Measurements from ENCODE around the gene LRP1-AS.

The LRP1-AS gene

DNA sequence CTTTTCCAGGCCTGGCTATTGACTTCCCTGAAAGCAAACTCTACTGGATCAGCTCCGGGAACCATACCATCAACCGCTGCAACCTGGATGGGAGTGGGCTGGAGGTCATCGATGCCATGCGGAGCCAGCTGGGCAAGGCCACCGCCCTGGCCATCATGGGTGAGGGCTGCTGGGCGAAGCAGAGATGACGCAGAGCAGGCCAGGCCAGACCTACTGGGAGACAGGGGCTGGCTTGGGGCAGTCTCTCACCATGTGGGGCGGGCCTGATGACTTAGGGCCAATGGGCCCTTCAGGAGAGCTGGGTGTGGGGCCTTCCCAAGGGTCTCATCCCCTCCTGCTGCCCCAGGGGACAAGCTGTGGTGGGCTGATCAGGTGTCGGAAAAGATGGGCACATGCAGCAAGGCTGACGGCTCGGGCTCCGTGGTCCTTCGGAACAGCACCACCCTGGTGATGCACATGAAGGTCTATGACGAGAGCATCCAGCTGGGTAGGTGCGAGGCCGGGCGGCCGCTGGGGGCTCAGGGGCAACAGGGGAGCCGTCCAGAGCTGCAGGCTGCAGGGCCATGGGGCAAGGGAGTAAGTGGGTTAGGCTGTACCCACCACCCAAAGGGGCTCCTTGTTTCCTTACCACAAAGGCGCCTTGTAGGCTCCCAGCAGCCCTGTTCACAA lies 33.0 kb upstream of the LRP1-AS start:
- in situ Hi-C loops (cut with HindIII; ENCODE audit: low sequenced_read_pairs): no loop called here

DNA sequence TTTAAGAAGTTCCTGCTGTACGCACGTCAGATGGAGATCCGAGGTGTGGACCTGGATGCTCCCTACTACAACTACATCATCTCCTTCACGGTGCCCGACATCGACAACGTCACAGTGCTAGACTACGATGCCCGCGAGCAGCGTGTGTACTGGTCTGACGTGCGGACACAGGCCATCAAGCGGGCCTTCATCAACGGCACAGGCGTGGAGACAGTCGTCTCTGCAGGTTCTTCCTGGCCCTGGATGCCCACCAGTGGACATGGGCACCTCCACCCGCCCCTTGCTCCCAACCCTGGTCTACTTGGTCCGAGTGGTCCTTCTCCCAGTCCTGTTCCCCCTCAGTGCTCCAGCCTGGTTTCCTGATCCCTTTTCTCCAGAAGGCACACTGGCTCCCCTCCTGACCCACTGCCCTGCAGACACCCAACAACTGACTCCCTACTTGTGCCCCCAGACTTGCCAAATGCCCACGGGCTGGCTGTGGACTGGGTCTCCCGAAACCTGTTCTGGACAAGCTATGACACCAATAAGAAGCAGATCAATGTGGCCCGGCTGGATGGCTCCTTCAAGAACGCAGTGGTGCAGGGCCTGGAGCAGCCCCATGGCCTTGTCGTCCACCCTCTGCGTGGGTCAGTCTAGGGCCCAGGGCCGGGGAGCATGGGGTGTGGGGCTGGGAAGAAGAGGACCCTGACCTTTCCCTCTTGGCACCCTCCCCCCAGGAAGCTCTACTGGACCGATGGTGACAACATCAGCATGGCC lies 32.1 kb upstream of the LRP1-AS start:
- in situ Hi-C loops (cut with HindIII; ENCODE audit: low sequenced_read_pairs): no loop called here

- in situ Hi-C loops (cut with HindIII; ENCODE audit: low sequenced_read_pairs): no loop called here
These were observed 30.8 kb upstream of the LRP1-AS start for GRCh38 chr12:57178213-57178612.

DNA sequence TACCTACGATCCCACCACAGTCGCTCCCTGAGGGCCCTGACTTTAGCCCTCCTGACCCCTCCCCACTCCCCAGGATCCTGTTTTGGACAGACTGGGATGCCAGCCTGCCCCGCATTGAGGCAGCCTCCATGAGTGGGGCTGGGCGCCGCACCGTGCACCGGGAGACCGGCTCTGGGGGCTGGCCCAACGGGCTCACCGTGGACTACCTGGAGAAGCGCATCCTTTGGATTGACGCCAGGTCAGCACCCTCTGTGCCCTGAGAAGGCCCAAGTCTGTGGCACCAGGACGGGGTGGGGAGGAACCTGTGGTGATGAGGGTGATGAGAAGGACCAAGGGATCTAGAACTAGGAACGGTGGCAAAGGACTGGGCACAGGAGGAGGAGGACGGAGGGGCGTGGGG lies 29.9 kb upstream of the LRP1-AS start:
- in situ Hi-C loops (cut with HindIII; ENCODE audit: low sequenced_read_pairs): no loop called here

GRCh38 chr12:57176846-57177245 lies 29.4 kb upstream of the LRP1-AS start:
- in situ Hi-C loops (cut with HindIII; ENCODE audit: low sequenced_read_pairs): no loop called here

DNA sequence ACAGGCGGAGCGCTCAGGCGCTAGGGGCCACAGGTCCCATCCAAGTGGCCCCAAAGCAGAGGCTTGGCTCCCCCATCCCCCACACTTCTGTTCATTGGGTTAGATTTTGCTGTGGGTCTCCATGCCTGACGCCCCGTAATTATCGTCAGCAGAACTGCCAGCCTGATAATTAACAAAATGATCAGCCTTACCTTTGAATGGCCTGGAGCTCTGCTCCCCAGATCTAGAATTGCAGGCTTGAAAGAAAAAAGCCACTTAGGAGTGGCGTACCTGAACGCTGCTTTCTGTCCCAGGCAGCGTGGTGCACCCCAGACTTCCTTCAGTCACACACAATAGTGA lies 28.7 kb upstream of the LRP1-AS start:
- in situ Hi-C loops (cut with HindIII; ENCODE audit: low sequenced_read_pairs): no loop called here

DNA sequence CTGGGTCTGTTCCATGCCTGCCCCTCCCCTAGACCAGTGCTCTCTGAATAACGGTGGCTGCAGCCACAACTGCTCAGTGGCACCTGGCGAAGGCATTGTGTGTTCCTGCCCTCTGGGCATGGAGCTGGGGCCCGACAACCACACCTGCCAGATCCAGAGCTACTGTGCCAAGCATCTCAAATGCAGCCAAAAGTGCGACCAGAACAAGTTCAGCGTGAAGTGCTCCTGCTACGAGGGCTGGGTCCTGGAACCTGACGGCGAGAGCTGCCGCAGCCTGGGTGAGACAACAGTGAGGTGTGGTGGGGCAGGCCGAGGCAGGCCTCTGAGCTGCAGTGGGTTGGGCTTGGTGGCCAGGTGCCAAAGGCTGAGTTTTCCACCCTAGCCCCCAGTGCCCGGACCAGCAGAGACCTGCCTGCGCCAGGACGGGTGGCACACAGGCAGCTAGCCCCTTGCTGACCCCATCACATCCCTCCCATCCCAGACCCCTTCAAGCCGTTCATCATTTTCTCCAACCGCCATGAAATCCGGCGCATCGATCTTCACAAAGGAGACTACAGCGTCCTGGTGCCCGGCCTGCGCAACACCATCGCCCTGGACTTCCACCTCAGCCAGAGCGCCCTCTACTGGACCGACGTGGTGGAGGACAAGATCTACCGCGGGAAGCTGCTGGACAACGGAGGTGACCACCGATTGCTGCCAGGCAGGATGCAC lies 28.2 kb upstream of the LRP1-AS start:
- in situ Hi-C loops (cut with HindIII; ENCODE audit: low sequenced_read_pairs): no loop called here

DNA sequence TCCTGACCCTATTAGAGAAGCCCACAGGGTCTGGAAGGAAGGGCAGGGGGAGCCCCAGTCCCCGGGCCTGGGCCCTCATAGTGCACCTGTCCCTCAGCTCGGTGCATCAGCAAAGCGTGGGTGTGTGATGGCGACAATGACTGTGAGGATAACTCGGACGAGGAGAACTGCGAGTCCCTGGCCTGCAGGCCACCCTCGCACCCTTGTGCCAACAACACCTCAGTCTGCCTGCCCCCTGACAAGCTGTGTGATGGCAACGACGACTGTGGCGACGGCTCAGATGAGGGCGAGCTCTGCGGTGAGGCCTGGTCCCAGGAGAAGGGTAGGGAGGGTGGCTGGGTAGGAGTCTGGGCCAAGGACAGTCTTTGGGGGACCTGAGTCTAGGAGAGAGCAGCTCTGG lies 26.3 kb upstream of the LRP1-AS start:
- in situ Hi-C loops (cut with HindIII; ENCODE audit: low sequenced_read_pairs): loop anchor here (5.0 kb wide), 1 partner anchor 51 kb away; no protein-coding TSS in a partner anchor

- in situ Hi-C loops (cut with HindIII; ENCODE audit: low sequenced_read_pairs): loop anchor here (5.0 kb wide), 1 partner anchor 51 kb away; no protein-coding TSS in a partner anchor
These were observed 25.7 kb upstream of the LRP1-AS start for GRCh38 chr12:57173089-57173488.

DNA sequence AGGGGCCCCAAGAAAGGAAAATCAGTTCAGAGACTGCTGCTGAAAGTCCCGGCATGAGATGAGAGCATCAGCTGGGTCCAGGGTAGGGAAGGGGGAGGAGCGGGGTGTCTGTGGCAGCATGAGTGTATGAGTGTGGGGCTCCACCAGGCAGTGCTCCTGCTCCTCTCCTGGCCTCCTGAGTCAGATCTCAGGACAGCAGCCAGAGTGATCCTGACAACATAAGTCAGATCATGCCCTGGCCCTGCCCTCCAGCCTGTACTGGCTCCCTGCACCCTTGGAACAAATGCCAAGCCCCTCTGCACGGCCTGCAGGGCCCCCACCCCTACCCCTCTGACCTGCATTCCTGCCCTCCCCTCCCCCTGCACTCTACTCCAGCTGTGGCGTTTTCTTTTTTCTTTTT lies 24.2 kb upstream of the LRP1-AS start:
- in situ Hi-C loops (cut with HindIII; ENCODE audit: low sequenced_read_pairs): loop anchor here (5.0 kb wide), 1 partner anchor 49 kb away; no protein-coding TSS in a partner anchor

DNA sequence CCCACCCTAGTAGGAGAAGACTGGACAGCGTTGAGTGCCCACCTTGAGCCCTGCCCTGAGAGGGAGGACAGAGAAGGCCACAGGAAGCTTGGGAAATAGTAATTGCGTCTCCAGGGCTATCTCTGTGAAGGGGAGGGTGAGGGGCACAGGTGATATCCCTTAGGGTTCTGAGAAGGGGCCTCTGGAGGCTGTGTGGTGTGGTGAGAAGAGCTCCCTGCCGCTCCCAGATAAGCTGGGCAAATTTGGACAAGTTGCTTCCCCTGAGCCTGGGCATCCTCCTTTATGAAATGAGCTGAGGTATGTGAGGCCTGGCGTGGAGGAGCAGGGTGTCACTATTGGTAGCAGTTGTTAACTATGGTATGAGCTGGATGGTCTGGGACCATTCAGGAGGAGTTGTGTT lies 23.5 kb upstream of the LRP1-AS start:
- in situ Hi-C loops (cut with HindIII; ENCODE audit: low sequenced_read_pairs): loop anchor here (5.0 kb wide), 1 partner anchor 49 kb away; no protein-coding TSS in a partner anchor

- in situ Hi-C loops (cut with HindIII; ENCODE audit: low sequenced_read_pairs): loop anchor here (5.0 kb wide), 1 partner anchor 48 kb away; no protein-coding TSS in a partner anchor
These were observed 23.0 kb upstream of the LRP1-AS start for GRCh38 chr12:57170408-57170807.

DNA sequence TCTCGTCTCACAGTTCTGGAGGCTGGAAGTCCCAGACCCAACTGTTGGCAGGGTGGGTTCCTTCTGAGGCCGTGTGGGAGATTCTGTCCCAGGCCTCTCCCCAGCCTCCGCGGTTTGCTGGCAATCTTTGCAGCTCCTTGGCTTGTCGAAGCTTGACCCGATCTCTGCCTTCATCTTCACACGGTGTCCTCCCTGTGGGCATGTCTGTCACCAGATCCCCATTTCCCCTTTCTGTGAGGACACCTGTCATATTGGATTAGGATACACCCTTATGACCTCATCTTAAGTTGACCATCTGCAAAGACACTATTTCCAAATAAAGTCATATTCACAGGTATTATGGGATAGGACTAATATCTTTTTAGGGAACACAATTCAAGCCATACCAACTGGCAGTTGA lies 22.6 kb upstream of the LRP1-AS start:
- in situ Hi-C loops (cut with HindIII; ENCODE audit: low sequenced_read_pairs): loop anchor here (5.0 kb wide), 1 partner anchor 48 kb away; no protein-coding TSS in a partner anchor

DNA sequence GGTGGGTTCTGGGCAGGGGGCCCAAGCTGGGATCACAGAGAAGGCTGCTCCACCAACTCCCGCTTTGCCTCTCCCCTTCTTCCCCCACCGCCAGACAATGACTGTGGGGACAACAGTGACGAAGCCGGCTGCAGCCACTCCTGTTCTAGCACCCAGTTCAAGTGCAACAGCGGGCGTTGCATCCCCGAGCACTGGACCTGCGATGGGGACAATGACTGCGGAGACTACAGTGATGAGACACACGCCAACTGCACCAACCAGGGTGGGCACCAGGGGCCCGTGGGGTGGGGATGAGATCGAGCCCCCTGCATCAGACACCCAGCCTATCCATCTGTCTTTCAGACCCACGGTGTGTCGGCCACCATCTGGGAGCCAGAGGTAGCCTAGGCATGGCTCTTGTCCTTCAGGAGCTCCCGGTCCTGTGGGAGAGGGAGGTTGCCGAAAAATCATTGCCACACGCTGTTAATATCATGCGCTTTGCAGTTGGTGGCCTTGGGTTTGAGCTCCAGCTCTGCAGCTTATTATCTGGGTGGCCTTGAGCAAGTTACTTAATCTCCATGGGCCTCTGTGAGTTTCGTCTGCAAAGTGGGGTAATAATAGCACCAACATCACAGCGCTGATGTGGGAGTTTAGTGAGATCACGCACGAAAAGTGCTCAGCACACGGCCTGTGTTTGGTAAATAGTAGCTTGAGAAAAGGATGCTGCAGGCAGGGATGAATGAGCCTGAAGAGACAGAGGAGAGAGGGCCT lies 21.8 kb upstream of the LRP1-AS start:
- in situ Hi-C loops (cut with HindIII; ENCODE audit: low sequenced_read_pairs): no loop called here

- in situ Hi-C loops (cut with HindIII; ENCODE audit: low sequenced_read_pairs): no loop called here
These were observed 20.6 kb upstream of the LRP1-AS start for GRCh38 chr12:57168058-57168457.

DNA sequence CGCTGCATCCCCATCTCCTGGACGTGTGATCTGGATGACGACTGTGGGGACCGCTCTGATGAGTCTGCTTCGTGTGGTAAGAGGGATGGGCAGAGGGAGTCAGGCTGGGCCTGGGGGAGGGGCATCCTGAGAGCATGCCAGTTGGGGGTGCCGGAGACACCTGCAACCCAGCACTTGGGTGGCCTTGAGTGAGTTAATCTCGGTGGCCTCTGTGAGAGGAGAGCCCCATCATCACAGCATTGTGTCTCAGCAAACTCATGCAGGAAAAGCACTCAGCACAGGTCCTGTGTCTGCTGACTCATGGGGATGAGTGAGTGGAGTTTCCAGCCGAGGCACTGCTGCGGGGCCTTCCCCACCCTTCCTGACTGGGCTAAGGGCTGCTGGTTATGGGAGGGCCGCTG lies 19.6 kb upstream of the LRP1-AS start:
- in situ Hi-C loops (cut with HindIII; ENCODE audit: low sequenced_read_pairs): no loop called here

GRCh38 chr12:57165741-57166140 lies 18.3 kb upstream of the LRP1-AS start:
- in situ Hi-C loops (cut with HindIII; ENCODE audit: low sequenced_read_pairs): no loop called here

GRCh38 chr12:57164966-57165625 lies 17.7 kb upstream of the LRP1-AS start:
- in situ Hi-C loops (cut with HindIII; ENCODE audit: low sequenced_read_pairs): no loop called here

- in situ Hi-C loops (cut with HindIII; ENCODE audit: low sequenced_read_pairs): no loop called here
These were observed 17.0 kb upstream of the LRP1-AS start for GRCh38 chr12:57164454-57164853.

DNA sequence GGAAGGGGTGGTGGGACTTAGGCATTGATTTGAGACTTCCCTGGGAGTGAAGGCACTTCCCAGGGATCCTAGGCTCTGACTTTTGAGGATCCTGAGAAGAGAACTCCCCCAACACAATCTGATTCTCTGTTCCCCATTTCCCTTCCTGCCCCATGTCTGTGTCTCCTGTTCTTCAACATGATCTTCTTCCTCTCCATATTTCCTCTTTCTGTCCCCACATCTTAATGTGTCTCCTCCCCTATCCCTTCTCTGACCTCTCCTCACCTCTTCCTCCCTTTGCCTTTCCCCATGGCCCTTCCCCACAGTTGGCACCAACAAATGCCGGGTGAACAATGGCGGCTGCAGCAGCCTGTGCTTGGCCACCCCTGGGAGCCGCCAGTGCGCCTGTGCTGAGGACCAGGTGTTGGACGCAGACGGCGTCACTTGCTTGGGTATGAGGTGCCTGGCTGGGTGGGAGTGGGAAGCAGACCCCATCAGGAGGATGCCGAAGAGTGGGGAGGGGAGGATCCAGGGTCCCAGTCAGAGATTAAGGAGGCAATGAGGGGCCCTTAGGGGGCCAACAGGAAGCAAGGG lies 15.2 kb upstream of the LRP1-AS start:
- in situ Hi-C loops (cut with HindIII; ENCODE audit: low sequenced_read_pairs): no loop called here

Data from DLD1 (cell line).